Rectal smooth muscle tissue (tissue), 1 donor: Measurements from ENCODE around the gene SCLY.

ENCODE experiments used
- H3K27ac ChIP-seq: one replicate; pipeline ENCODE4 v1.7.0; 2013; ENCODE audit warnings: low read depth, low read length, inconsistent platforms
- H3K27me3 ChIP-seq: one replicate; pipeline ENCODE4 v1.7.0; 2013; ENCODE audit warnings: low read length; ENCODE audit not compliant: control insufficient read depth, insufficient read depth
- H3K36me3 ChIP-seq: one replicate; pipeline ENCODE4 v1.7.0; 2013; ENCODE audit warnings: low read length; ENCODE audit not compliant: control insufficient read depth, insufficient read depth
- H3K4me1 ChIP-seq: one replicate; pipeline ENCODE4 v1.7.0; 2013; ENCODE audit warnings: low read length; ENCODE audit not compliant: control insufficient read depth, insufficient read depth
- H3K4me3 ChIP-seq: one replicate; pipeline ENCODE4 v1.7.0; 2013; ENCODE audit warnings: low read length
- H3K9ac ChIP-seq: one replicate; pipeline ENCODE4 v1.7.0; 2013; ENCODE audit warnings: low read length

Gene SCLY

DNA sequence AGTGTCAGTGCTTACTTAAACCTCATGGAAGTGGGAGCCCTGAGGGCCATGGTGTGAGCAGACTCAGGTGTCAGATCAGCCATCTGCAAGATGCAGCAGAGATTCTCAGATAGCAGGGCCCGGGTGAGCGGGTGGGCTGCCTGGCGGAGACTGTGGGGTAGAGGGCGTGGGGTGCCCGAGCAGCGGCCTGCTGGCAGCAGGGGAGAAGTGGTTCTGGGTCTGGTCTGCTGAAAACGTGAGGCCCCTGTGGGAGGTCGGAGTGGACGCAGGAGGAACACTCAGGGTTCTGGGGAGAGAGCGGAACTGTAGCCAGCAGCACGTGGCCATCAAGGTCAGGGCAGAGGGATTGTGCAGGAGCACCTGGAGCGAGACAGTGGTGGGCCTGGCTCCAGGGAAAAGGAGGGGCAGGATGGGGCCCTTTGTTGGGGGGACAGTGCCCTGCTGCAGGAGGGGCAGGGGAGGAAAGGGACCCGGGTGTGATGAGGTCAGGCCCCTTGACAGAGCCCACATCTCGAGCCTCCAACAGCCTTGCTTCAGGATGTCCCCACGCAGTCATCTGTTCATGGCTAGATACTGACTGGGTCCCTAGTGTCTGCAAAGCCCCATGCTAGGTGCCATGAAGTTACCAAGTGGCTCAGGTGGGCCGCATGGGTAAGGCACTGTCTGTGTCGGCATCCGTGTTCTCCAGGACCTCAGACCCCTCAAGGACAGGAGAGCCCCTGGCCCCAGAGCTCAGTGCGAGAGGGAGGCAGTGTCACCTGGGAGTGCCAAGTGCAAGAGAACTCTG lies 36.6 kb downstream of the SCLY start:
- no peak overlapping the region for H3K4me3 ChIP-seq
- H3K27ac ChIP-seq: no peak overlapping the region
- no peaks in the 10 kb centered on the region for H3K4me1 ChIP-seq
- no peaks in the 10 kb centered on the region for H3K36me3 ChIP-seq
- no peaks in the 10 kb centered on the region for H3K27me3 ChIP-seq
- H3K9ac ChIP-seq: no peak overlapping the region

DNA sequence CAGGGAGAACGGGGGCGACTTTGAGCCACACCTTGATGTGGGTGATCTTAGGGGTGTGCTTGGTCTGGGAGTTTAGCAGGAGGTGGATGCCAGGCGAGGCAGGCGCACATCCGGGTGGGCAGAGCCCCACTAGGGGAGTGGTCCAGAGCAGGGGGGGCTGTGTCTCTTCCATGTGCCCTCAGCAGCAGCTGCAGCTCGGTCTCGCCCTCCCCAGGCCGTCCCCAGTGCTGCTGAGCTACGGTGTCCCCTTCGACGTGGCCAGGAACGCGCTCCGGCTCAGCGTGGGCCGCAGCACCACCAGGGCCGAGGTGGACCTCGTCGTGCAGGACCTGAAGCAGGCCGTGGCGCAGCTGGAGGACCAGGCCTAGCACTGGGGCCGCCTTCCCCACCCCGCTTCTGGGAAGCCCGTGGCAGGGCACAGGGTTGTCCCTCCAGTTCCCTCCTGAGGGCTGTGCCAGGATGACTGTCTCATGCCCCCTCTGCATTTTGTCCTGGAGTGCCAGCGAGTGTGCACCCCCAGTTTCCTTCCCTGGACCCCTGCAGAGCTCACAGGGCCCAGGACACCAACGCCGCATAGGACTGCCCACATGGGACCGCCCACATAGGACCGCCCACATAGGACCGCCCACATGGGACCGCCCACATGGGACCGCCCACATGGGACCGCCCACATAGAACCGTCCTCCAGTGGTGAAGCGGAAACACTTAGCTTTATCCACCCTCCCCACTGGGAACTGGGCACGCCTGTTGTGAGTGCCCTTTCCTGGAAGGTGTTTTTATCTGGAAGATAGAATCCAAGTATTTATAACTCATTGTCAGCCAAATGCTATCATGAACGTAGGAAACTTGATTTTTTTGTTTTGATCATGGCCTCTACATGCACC lies 37.4 kb downstream of the SCLY start:
- H3K36me3 ChIP-seq: no peaks in the 10 kb centered on the region
- no peaks in the 10 kb centered on the region for H3K4me1 ChIP-seq
- no peak overlapping the region for H3K27ac ChIP-seq
- no peaks in the 10 kb centered on the region for H3K27me3 ChIP-seq
- no peak overlapping the region for H3K9ac ChIP-seq
- H3K4me3 ChIP-seq: no peak overlapping the region

DNA sequence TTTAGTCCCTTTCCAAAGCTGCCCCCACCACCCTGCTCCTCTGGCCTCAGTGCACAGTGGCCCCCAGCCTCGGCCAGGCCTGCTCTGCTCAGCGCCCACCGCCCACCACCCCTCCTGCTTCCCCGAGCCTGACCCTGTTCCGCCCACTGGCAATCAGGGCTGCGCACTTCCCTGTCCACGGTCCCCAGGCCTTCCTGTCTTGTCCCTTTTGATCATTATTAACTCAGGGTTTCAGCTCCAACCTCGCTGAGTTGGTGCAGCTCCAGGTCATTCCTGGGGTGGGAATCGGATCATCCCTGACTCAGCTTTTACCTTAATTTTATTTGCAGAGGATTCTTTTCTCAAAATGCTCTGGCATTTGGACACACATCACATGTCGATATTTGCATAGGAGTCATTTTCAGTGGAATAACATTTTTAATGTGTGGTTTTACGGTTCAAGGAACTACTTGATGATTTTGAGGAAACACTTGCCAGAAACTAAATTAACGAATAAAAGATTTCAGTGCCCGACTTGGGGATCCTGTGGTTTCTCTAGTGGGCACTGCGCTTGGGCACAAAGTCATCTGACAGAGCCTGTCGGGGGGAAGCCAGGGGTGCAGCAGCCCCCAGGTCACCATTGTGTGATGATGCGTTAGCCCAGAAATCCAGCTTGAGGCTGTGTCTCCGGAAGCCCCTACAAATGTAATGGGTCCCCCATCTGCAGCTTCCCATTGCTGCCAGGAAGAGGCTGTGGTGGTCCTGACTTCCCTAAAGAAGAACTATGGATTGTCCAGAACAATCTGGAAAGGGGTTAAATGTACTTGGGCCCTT lies 38.3 kb downstream of the SCLY start:
- Histone ChIP-seq H3K27me3 (no peaks in the 10 kb centered on the region), H3K27ac (no peak overlapping the region), H3K4me3 (no peak overlapping the region), H3K4me1 (no peaks in the 10 kb centered on the region), H3K36me3 (no peaks in the 10 kb centered on the region), H3K9ac (no peak overlapping the region)

DNA sequence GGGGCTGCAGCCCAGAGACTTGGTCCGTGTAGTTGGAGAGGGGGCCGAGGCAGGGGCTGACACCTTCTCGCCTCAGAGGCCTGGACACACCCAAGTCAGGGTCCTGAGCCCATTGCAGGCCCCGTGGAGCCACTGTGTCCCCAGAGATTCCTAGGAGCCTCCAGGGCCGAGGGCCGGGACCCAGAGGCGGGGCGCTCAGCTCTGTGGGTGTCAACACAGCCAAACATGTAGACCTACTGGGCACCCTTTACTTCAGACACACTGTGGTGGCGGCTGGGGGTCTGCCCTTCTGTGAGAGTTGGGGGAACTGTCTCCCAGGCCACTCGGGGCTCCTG lies 38.9 kb downstream of the SCLY start:
- H3K4me1 ChIP-seq: no peaks in the 10 kb centered on the region
- no peak overlapping the region for H3K4me3 ChIP-seq
- no peak overlapping the region for H3K27ac ChIP-seq
- no peaks in the 10 kb centered on the region for H3K27me3 ChIP-seq
- no peak overlapping the region for H3K9ac ChIP-seq
- no peaks in the 10 kb centered on the region for H3K36me3 ChIP-seq

DNA sequence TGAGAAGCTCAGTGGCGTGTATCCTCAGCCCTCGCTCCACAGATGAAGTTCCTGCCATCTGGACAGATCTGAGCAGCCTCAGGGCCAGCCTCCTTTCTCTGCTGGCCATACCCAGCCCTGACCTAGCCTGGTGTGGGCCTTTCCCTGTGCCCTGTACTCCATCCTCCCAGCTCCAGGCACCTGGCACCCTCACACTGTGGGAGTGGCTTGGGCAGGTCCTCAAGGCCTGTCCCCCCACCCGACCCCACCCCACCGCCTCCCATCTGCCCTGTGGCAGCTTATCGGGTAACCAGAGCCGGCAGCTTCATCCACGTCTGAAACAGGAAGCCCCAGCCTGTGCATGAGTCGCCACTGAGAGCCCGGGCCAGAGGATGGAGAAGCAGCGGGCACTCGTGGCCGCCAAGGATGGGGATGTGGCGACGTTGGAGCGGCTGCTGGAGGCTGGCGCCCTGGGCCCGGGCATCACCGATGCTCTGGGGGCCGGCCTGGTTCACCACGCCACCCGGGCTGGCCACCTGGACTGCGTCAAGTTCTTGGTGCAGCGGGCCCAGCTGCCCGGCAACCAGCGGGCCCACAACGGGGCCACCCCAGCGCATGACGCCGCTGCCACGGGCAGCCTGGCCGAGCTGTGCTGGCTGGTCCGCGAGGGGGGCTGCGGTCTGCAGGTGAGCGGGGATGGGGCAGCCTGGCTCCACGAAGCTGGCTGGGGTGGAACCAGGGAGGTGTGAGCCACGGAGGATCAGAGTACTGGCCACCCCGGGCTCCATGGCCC lies 39.4 kb downstream of the SCLY start, which contains the start of gene ESPNL:
ESPNL (plus strand) TSS at position 292 of the 772 bp plus-strand sequence; CDS start at position 372, 80 bp downstream.
- no peak within 1 kb of the TSS for H3K9ac ChIP-seq

DNA sequence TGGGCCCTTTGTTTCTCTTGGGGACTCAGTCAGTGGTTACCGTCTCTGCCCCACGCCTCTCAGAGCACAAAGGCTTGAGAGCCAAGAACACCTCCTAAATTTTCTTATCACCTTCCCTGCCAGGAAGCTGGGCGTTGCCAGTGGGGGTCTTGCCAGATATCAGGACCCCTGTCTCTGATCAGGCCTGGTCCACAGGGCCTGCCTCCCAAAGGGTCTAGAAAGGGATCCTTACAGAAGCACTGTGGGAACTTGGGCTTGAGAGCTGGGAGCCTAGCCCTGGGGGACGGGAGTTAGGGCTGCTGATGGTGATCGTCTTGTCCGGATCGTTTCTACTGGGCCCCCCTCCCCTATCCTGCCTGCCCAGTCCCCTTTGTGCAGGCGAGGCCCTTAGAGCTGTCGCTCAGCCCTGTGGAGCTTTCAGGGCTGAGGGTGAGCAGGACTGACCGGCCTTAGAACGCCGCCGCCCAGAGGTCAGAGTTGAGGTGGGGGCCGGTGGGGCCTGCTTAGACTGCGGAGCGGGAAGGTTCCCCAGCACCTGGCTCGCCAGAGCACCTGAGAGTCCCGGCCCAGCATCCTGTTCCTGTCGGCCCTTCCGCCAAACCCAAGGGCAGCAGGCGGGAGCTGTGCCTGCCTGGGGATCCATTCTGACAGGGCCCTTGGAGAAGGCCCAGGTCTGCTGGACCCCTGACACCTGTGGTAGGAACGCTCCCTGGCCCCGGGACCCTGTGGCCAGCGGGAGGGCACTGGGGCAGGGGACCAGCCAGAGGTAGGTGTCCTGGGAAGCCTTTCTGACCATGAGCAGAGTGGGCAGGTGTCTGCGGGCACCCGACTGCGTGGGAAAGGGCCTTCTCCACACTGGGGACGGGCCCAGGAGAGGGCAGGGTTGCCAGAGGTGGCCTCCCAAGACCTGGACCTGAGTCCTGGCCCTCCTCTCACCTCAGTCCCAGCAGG lies 40.3 kb downstream of the SCLY start:
- Histone ChIP-seq H3K27me3 (no peaks in the 10 kb centered on the region), H3K4me3 (no peak overlapping the region), H3K27ac (no peak overlapping the region)

More for the DNA sequence above, 39.4 kb downstream of the SCLY start, which contains the start of gene ESPNL:
- H3K4me3 ChIP-seq: no peak within 1 kb of the TSS
- H3K4me1 ChIP-seq: no peaks in the 10 kb centered on the region
- no peaks in the 10 kb centered on the region for H3K27me3 ChIP-seq
- no peaks in the 10 kb centered on the region for H3K36me3 ChIP-seq
- H3K27ac ChIP-seq: no peak within 1 kb of the TSS

DNA sequence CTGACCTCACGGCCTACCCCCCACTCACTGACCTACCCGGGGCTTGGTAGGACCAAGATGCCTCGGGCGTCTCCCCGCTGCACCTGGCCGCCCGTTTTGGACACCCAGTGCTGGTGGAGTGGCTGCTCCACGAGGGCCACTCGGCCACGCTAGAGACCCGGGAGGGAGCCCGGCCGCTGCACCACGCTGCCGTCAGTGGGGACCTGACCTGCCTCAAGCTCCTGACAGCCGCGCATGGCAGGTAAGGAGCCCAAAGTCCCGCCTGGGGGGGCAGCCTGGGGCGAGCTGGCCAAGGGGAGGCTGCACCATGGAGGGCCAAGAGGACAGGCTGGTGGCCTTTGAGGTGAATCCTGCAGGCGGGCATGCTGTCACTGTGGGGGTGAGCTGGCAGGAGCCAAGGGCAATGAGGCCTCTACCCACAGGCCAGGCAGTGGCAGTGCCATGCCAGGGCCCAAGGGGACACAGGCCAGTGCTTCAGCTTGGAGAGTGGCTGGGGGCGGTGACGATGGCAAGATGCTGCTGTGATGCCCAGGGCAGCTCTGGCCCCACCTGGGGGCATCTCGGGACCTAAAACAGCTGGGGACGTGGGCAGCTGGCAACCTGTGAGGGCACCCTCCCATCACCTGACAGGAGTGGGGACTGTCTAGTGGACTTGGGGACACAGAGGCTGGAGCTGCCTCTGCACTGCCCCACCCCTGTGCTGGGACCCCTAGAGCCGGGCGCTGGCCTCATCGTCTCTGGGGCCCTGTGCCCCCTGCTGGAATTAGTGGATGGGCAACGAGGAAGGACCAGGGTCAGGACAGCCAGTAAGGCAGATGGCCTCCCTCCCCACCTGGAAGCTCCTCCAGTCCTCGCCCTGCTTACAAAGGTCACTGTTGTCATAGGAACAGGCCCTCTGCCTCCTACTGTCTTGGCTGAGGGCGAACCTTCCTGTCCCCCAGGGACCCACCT lies 41.4 kb downstream of the SCLY start:
- Histone ChIP-seq H3K9ac (no peak overlapping the region), H3K4me3 (no peak overlapping the region), H3K27ac (no peak overlapping the region), H3K36me3 (no peaks in the 10 kb centered on the region), H3K4me1 (no peaks in the 10 kb centered on the region), H3K27me3 (no peaks in the 10 kb centered on the region)

More for the DNA sequence above, 40.3 kb downstream of the SCLY start:
- H3K9ac ChIP-seq: no peak overlapping the region
- no peaks in the 10 kb centered on the region for H3K4me1 ChIP-seq
- H3K36me3 ChIP-seq: no peaks in the 10 kb centered on the region

DNA sequence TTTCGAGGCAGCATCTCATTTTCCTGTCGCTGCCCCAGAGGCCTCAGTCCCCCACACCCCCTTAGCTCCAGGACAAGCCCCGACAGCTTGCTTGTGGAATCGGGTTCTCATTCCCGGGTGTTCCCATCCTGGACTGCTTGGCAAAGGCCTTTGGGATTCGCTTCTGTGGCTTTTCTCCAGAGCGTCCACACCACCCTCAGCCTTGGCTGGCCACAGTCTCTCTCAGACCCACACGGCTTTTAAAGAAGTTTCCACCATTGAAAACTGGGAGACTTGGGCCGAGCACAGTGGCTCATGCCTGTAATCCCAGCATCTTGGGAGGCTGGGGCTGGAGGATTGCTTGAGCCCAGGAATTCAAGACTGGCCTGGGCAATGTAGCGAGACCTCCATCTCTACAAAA lies 42.1 kb downstream of the SCLY start:
- Histone ChIP-seq H3K27ac (no peak overlapping the region), H3K4me3 (no peak overlapping the region), H3K27me3 (no peaks in the 10 kb centered on the region), H3K4me1 (no peaks in the 10 kb centered on the region), H3K9ac (no peak overlapping the region), H3K36me3 (no peaks in the 10 kb centered on the region)

DNA sequence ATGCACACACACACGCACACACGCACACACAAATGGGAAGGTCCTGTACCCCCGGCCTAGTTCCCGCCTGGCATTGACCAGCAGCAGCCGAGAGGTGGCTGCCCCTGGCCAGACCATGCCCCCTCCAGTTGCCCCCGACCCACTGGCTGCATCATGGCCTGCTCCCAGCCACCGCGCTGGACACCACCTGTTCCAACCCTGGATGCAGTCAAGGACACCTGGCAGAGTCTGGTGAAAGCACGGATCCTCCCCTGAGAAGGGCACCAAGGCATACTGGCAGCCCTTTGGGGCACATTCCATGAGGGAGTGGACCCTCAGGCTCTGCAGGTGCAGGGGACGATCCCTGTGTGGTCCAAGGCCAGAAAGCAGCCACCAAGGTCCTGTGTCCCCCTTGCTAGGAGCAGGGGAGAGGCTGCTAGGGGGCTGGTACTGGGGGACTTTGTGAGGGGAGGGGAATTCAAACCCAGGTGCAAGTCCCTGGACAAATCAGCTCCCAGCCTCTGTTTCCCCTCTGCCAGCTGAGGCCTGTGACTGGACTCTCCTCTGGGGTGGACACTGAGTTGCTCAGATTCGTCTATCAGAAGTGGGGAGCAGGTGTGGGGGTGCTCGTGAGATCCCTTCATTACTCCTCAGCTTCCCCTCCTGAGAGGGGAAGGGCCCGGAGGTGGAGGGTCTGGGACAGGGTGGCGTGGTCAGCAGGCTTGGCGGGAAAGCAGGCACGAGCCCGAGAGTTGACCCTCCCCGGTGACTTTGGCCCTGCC lies 42.8 kb downstream of the SCLY start:
- Histone ChIP-seq H3K4me1 (no peaks in the 10 kb centered on the region), H3K36me3 (no peaks in the 10 kb centered on the region), H3K27ac (no peak overlapping the region), H3K4me3 (no peak overlapping the region), H3K27me3 (no peaks in the 10 kb centered on the region), H3K9ac (no peak overlapping the region)

DNA sequence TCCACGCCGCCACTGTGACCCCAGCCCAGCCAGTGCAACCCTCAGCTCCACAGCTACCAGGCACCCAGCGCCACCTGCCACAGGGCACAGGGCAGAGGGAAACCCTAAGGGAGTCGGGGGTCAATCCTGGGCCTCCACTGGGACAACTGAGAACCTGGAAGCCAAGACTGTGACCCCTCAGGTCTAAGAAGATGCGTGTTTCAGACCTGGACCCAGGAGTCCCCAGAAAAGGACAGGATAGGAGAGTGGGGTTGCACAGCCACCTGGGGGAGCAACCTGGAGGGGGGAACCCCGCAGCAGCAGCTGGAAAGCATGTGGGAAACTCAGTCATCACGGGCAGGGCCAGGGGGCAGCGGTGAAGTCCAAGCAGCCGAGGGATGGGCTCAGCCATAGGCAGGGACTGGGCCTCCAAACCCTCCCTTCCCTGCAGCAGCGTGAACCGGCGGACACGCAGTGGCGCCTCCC lies 43.5 kb downstream of the SCLY start:
- no peaks in the 10 kb centered on the region for H3K4me1 ChIP-seq
- H3K36me3 ChIP-seq: no peaks in the 10 kb centered on the region
- H3K27me3 ChIP-seq: no peaks in the 10 kb centered on the region
- H3K27ac ChIP-seq: no peak overlapping the region
- H3K9ac ChIP-seq: no peak overlapping the region
- no peak overlapping the region for H3K4me3 ChIP-seq
